Smooth muscle cell (in vitro differentiated cells): Measurements from ENCODE around the gene PCDH7. TPM values are rescaled to one million over a fixed set of nuclear protein-coding genes. Genes with fewer than 3 reads are reported as not detected.

Experiments used
- DNase-seq: peaks from one replicate; lab custom pipeline; 2025; ENCODE audit not compliant: unreplicated experiment; lab: John Stamatoyannopoulos, UW
- H2AFZ ChIP-seq: fragments of 200-600 bp; sonication (generic); 2 replicates; pipeline ENCODE4 v1.6.0; 2016; ENCODE audit warnings: antibody characterized with exemption, low read depth, mild to moderate bottlenecking
- H3F3A ChIP-seq: fragments of 200-600 bp; sonication (generic); 2 replicates; pipeline ENCODE4 v1.6.0; 2017; ENCODE audit warnings: antibody characterized with exemption, low read depth
- H3K27ac ChIP-seq: fragments of 200-600 bp; sonication (generic); 2 replicates; pipeline ENCODE4 v1.5.1; 2016; ENCODE audit warnings: low read depth, mild to moderate bottlenecking
- H3K27me3 ChIP-seq: fragments of 200-600 bp; sonication (generic); 2 replicates; pipeline ENCODE4 v1.6.1; 2016; ENCODE audit warnings: low read depth, mild to moderate bottlenecking
- H3K36me3 ChIP-seq: fragments of 200-600 bp; sonication (generic); 2 replicates; pipeline ENCODE4 v1.5.1; 2016; ENCODE audit warnings: low read depth
- H3K4me1 ChIP-seq: fragments of 200-600 bp; sonication (generic); 2 replicates; pipeline ENCODE4 v1.5.1; 2016; ENCODE audit warnings: low read depth
- H3K4me2 ChIP-seq: fragments of 200-600 bp; sonication (generic); 2 replicates; pipeline ENCODE4 v1.6.0; 2016; ENCODE audit warnings: mild to moderate bottlenecking
- H3K4me3 ChIP-seq: fragments of 200-600 bp; sonication (generic); 2 replicates; pipeline ENCODE4 v1.5.1; 2016; ENCODE audit warnings: mild to moderate bottlenecking
- H3K79me2 ChIP-seq: fragments of 200-600 bp; sonication (generic); 2 replicates; pipeline ENCODE4 v1.6.0; 2016; ENCODE audit warnings: low read depth, mild to moderate bottlenecking
- H3K9ac ChIP-seq: fragments of 200-600 bp; sonication (generic); 2 replicates; pipeline ENCODE4 v1.6.0; 2016; ENCODE audit warnings: low read depth
- H3K9me3 ChIP-seq: fragments of 200-600 bp; sonication (generic); replicated peaks from 2 replicates; pipeline ENCODE4 v1.5.1; 2016; ENCODE audit warnings: low read depth
- H4K20me1 ChIP-seq: fragments of 200-600 bp; sonication (generic); 2 replicates; pipeline ENCODE4 v1.6.0; 2016; ENCODE audit warnings: low read depth
- CTCF ChIP-seq: fragments of 200-600 bp; sonication (generic); IDR thresholded peaks from 2 replicates; pipeline ENCODE4 v1.5.1; 2017; ENCODE audit warnings: borderline replicate concordance, mild to moderate bottlenecking, antibody characterized with exemption; ENCODE audit not compliant: insufficient read depth, poor library complexity, severe bottlenecking
- WGBS: methylation state at CpG from one replicate; pipeline ENCODE4 v1.1.7; 2016; ENCODE audit warnings: low lambda C conversion rate; 5-methylcytosine and 5-hydroxymethylcytosine counted together
- polyA plus RNA-seq: library from polyadenylated mRNA; unstranded; fragments of >200 nt; fragmentation: Nextera tagmentation; extraction: Ambion mirVana; gene quantifications from 2 replicates; pipeline ENCODE4 v1.2.1, GENCODE V29; 2016
- total RNA-seq: library from RNA; depleted of rRNA; stranded (reverse); fragments of >200 nt; gene quantifications from 2 replicates; pipeline ENCODE4 v1.2.3, GENCODE V29; 2014

PCDH7 gene
- total and polyA plus RNA-seq, 2 experiments from 2014 or later: 12.3 to 35.7 TPM

- TF ChIP-seq CTCF: no peak
- DNase-seq: no peak
- Histone ChIP-seq H3K9me3 (no peaks in the 10 kb centered on the region), H3K4me3 (no peak overlapping the region), H3K4me1 (peaks cover 12% of the 10 kb centered on the region), H4K20me1 (no peaks in the 10 kb centered on the region), H3K4me2 (no peak overlapping the region), H3K27me3 (no peaks in the 10 kb centered on the region), H3K36me3 (no peaks in the 10 kb centered on the region), H3K9ac (peak overlapping the region; percentile 26), H2AFZ (no peak overlapping the region), H3K27ac (peak overlapping the region; percentile 61), H3K79me2 (no peaks in the 10 kb centered on the region), H3F3A (no peaks in the 10 kb centered on the region)
- 81% methylated on average over 2 of the region's 2 CpGs for WGBS
Measured at GRCh38 chr4:30770049-30770549, 49.9 kb downstream of the PCDH7 start.

GRCh38 chr4:30770812-30771211 is 50.6 kb downstream of the PCDH7 start:
- Histone ChIP-seq H3K27ac (peak overlapping the region; percentile 61), H3K4me2 (no peak overlapping the region), H3F3A (no peaks in the 10 kb centered on the region), H3K9ac (no peak overlapping the region), H3K79me2 (no peaks in the 10 kb centered on the region), H3K36me3 (no peaks in the 10 kb centered on the region), H3K4me3 (no peak overlapping the region), H3K9me3 (no peaks in the 10 kb centered on the region), H3K27me3 (no peaks in the 10 kb centered on the region), H2AFZ (no peak overlapping the region), H4K20me1 (no peaks in the 10 kb centered on the region), H3K4me1 (peaks cover 12% of the 10 kb centered on the region)
- 89% methylated on average over 2 of the region's 2 CpGs for WGBS
- no peak for DNase-seq
- no peak for TF ChIP-seq CTCF

GRCh38 chr4:30776451-30776850 is 56.3 kb downstream of the PCDH7 start:
- 86% methylated on average over 3 of the region's 3 CpGs for WGBS
- H3F3A ChIP-seq: no peaks in the 10 kb centered on the region
- H3K4me2 ChIP-seq: no peak overlapping the region
- no peaks in the 10 kb centered on the region for H3K9me3 ChIP-seq
- DNase-seq: no peak
- H3K9ac ChIP-seq: no peak overlapping the region
- no peak overlapping the region for H2AFZ ChIP-seq
- H3K79me2 ChIP-seq: peaks cover 10% of the 10 kb centered on the region
- H3K4me3 ChIP-seq: no peak overlapping the region
- H3K27me3 ChIP-seq: no peaks in the 10 kb centered on the region
- H3K36me3 ChIP-seq: no peaks in the 10 kb centered on the region
- no peak for TF ChIP-seq CTCF
- no peak overlapping the region for H3K27ac ChIP-seq
- H4K20me1 ChIP-seq: no peaks in the 10 kb centered on the region
- no peaks in the 10 kb centered on the region for H3K4me1 ChIP-seq

GRCh38 chr4:30776921-30777415 is 56.8 kb downstream of the PCDH7 start:
- no peak overlapping the region for H2AFZ ChIP-seq
- no peaks in the 10 kb centered on the region for H4K20me1 ChIP-seq
- no peak for DNase-seq
- H3K4me1 ChIP-seq: no peaks in the 10 kb centered on the region
- no peaks in the 10 kb centered on the region for H3K27me3 ChIP-seq
- TF ChIP-seq CTCF: no peak
- H3K27ac ChIP-seq: no peak overlapping the region
- 66% methylated on average over 2 of the region's 2 CpGs for WGBS
- H3K36me3 ChIP-seq: no peaks in the 10 kb centered on the region
- H3K4me2 ChIP-seq: no peak overlapping the region
- H3K9me3 ChIP-seq: no peaks in the 10 kb centered on the region
- H3K4me3 ChIP-seq: no peak overlapping the region
- H3K79me2 ChIP-seq: peaks cover 10% of the 10 kb centered on the region
- H3F3A ChIP-seq: no peaks in the 10 kb centered on the region
- no peak overlapping the region for H3K9ac ChIP-seq
